IPS-20b (cell line): ENCODE data around the gene HCFC1.
A peak's percentile ranks its signal among the peaks of the same experiment; 100 is the strongest.

Experiments
- H3K27ac ChIP-seq: one replicate; pipeline ENCODE4 v1.5.1; 2013; ENCODE audit warnings: low read length
- H3K27me3 ChIP-seq: 2 replicates; pipeline ENCODE4 v1.6.1; 2013; ENCODE audit warnings: mild to moderate bottlenecking, low read length, inconsistent platforms; ENCODE audit not compliant: insufficient read depth
- H3K36me3 ChIP-seq: 2 replicates; pipeline ENCODE4 v1.6.1; 2013; ENCODE audit warnings: low read depth, mild to moderate bottlenecking, inconsistent platforms, low read length, moderate library complexity; ENCODE audit not compliant: insufficient read depth
- H3K4me1 ChIP-seq: 2 replicates; pipeline ENCODE4 v1.6.1; 2013; ENCODE audit warnings: mild to moderate bottlenecking, control low read depth, inconsistent platforms, low read length, moderate library complexity; ENCODE audit not compliant: insufficient read depth
- H3K4me3 ChIP-seq: 2 replicates; pipeline ENCODE4 v1.5.1; 2013; ENCODE audit warnings: mild to moderate bottlenecking, low read length, inconsistent platforms
- H3K9ac ChIP-seq: 2 replicates; pipeline ENCODE4 v1.6.1; 2013; ENCODE audit warnings: low read depth, mild to moderate bottlenecking, inconsistent platforms, low read length, moderate library complexity
- H3K9me3 ChIP-seq: 2 replicates; pipeline ENCODE4 v1.6.1; 2013; ENCODE audit warnings: mild to moderate bottlenecking, low read depth, low read length, inconsistent platforms; ENCODE audit not compliant: insufficient read depth

HCFC1 gene

DNA sequence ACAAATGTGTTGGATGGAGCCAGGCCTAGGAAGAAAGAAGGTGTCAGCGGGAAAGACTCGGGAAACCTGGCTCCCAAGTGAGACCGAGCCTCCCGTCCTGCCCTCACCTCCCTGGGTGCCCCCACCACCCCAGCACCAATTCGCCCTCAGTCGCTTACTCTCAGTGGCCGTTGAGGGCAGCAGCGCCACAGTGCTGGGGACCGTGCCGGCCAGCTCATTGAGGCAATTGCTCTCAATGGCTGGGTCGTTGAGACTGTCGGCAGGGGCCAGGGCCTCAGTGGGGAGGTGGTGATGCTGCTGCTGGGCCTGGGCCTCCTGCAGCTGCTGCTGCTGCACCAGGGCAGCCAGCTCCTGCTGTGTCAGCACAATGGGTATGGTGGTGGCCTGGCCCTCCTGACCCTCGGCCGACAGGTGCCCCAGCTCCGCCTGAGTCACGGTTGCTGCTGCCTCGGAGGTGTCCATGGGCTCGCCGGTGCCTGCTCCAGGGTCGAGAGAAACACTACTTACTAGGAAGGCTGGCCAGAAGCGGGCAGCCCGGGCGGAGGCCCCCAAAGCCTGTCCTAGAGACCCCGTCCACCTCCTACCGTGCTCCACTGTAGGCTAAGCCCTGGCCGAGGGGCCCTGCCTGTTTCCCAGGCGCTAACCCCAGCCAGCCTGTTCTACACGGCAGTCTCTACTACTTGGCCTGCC lies 19.8 kb downstream of the HCFC1 start:
- Histone ChIP-seq H3K27me3 (no peaks in the 10 kb centered on the region), H3K36me3 (peaks cover 86% of the 10 kb centered on the region), H3K9me3 (no peaks in the 10 kb centered on the region), H3K27ac (no peak overlapping the region), H3K4me1 (no peaks in the 10 kb centered on the region), H3K4me3 (no peak overlapping the region), H3K9ac (no peak overlapping the region)

DNA sequence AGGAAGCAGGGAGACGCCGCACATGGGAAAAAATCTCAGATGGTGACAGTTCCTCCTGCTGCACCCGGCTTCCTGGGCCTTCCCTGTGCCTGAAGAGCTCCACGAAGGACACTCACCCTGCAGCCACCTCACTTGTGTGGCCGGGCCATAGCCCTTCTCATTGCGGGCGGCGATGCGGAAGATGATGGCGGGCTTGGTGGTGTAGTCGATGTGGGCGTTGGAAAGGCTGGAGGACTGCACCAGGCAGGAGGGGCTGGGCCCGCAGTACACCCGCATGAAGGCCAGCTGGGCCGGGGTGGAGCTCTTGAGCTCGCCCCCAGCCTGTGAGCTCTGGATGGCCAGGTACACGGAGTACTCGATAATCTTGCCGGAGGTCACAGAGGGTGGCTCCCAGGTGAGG lies 21.5 kb downstream of the HCFC1 start:
- Histone ChIP-seq H3K9ac (no peak overlapping the region), H3K36me3 (peaks cover 69% of the 10 kb centered on the region), H3K27me3 (no peaks in the 10 kb centered on the region), H3K27ac (no peak overlapping the region), H3K9me3 (no peaks in the 10 kb centered on the region), H3K4me1 (no peaks in the 10 kb centered on the region), H3K4me3 (no peak overlapping the region)

- H3K4me3 ChIP-seq: no peak overlapping the region
- no peaks in the 10 kb centered on the region for H3K4me1 ChIP-seq
- H3K27ac ChIP-seq: no peak overlapping the region
- no peak overlapping the region for H3K9ac ChIP-seq
- H3K27me3 ChIP-seq: no peaks in the 10 kb centered on the region
- no peaks in the 10 kb centered on the region for H3K9me3 ChIP-seq
- H3K36me3 ChIP-seq: peaks cover 61% of the 10 kb centered on the region
Observed at GRCh38 chrX:153948847-153949805, 22.5 kb downstream of the HCFC1 start.

GRCh38 chrX:153948002-153948466 lies 23.6 kb downstream of the HCFC1 start:
- no peak overlapping the region for H3K27ac ChIP-seq
- H3K9me3 ChIP-seq: no peaks in the 10 kb centered on the region
- H3K27me3 ChIP-seq: no peaks in the 10 kb centered on the region
- H3K4me3 ChIP-seq: no peak overlapping the region
- no peak overlapping the region; the same call in 1 of the 2 replicates for H3K9ac ChIP-seq
- no peaks in the 10 kb centered on the region for H3K4me1 ChIP-seq
- peaks cover 51% of the 10 kb centered on the region for H3K36me3 ChIP-seq

- Histone ChIP-seq H3K4me3 (no peak overlapping the region), H3K27me3 (no peaks in the 10 kb centered on the region), H3K36me3 (peaks cover 43% of the 10 kb centered on the region), H3K27ac (no peak overlapping the region), H3K9me3 (no peaks in the 10 kb centered on the region), H3K4me1 (no peaks in the 10 kb centered on the region), H3K9ac (no peak overlapping the region)
Observed at GRCh38 chrX:153947009-153947769, 24.4 kb downstream of the HCFC1 start.

- Histone ChIP-seq H3K9ac (no peak overlapping the region), H3K27ac (no peak overlapping the region), H3K27me3 (no peaks in the 10 kb centered on the region), H3K4me1 (no peaks in the 10 kb centered on the region; the same call in 1 of the 2 replicates), H3K9me3 (no peaks in the 10 kb centered on the region), H3K4me3 (no peak overlapping the region), H3K36me3 (peaks cover 33% of the 10 kb centered on the region)
Observed at GRCh38 chrX:153945956-153946943, 25.4 kb downstream of the HCFC1 start.

DNA sequence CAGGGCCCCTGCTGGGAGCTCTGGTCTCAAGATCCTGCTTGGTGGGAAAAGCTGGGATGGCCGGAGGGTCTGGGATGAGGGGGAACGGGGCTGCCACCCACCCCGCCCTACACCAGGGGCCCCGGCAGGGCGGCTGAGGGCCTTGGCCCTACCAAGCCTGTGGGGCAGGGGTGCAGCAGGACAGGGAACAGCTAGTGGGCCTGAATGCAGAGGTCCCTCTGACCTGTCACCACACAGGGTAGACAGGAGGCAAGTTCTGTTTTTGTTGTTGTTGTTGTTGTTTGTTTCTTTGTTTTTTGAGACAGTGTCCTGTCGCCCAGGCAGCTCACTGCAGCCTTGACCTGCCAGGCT lies 26.8 kb downstream of the HCFC1 start:
- Histone ChIP-seq H3K27me3 (no peaks in the 10 kb centered on the region), H3K9me3 (no peaks in the 10 kb centered on the region), H3K9ac (no peak overlapping the region), H3K4me3 (no peak overlapping the region), H3K36me3 (peaks cover 19% of the 10 kb centered on the region), H3K4me1 (peaks cover 3% of the 10 kb centered on the region; the same call in 1 of the 2 replicates), H3K27ac (no peak overlapping the region)

GRCh38 chrX:153944140-153944799 lies 27.3 kb downstream of the HCFC1 start, which contains the start of gene RENBP:
TSS of gene RENBP (minus strand) at chrX:153944643. CDS start at chrX:153944610, 33 bp downstream.
- H3K4me1 ChIP-seq: peaks cover 5% of the 10 kb centered on the region; the same call in 1 of the 2 replicates
- no peak within 1 kb of the TSS; the same call in 1 of the 2 replicates for H3K9ac ChIP-seq
- H3K36me3 ChIP-seq: peaks cover 14% of the 10 kb centered on the region
- H3K27ac ChIP-seq: no peak within 1 kb of the TSS
- H3K27me3 ChIP-seq: no peaks in the 10 kb centered on the region
- no peaks in the 10 kb centered on the region for H3K9me3 ChIP-seq
- H3K4me3 ChIP-seq: peak within 1 kb of the TSS; percentile 45; the same call in 1 of the 2 replicates

DNA sequence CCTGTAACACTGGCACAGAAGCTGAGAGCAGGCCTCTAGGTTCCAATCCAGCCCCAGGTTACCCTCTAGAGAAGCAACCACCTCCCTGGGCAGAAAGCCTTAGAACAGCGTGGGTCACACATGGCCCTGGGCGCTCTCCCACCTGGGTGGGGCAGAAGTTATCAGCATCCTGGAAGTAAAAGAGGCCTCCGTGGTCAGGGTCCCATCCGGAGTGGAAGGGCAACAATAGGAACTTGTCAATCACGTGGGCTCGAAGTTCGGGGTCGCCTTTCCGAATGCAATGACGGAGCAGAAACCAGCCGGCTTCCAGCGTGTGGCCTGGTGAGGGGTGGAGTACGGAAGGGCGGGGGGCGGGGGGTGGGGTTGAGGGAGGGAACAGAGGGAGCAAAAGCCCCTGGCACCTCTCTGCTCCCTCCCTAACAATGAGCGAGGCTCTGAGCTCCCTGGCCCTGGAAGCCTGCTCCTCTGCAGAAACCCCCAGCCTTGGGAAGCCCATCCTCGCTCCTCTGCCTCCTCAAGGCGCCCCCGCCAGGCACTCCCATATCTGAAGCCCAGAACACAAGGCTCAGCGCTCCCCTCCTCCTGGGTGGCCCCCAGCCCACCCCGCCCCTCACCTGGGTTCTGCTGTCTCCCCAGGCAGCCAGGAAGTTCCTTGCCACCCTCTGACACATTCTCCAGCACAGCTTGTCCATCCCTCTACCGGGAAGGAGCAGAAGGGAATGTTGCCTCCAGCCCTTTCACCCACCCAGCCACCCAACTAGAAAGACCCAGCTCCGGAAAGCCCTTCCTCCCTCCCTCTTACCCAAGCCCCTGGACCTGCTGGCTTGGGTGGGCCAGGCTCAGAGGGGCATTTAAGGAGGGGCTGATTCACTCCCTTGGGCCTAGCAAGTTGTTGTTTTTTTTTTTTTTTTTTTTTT lies 30.0 kb downstream of the HCFC1 start:
- Histone ChIP-seq H3K4me1 (peaks cover 5% of the 10 kb centered on the region; the same call in 1 of the 2 replicates), H3K9ac (peak overlapping the region; percentile 59; the same call in 1 of the 2 replicates), H3K36me3 (no peaks in the 10 kb centered on the region), H3K9me3 (no peaks in the 10 kb centered on the region), H3K27ac (no peak overlapping the region), H3K4me3 (no peak overlapping the region; the same call in 1 of the 2 replicates), H3K27me3 (no peaks in the 10 kb centered on the region)
